Activated CD4-positive, alpha-beta T cell treated with anti-CD3 and anti-CD28 coated beads, Interleukin-2, amount 10 ng/mL, durations not matched to agents 7 days and 5 days (primary cell): ENCODE data around the gene STEAP3. TPM values are rescaled to one million over a fixed set of nuclear protein-coding genes. Genes with fewer than 3 reads are reported as not detected.

ENCODE experiments used
- CTCF ChIA-PET: fragments of 350-600 bp; sonication (Branson Sonifier 250); formaldehyde crosslinking; loops from one replicate; lab custom pipeline; 2021; ENCODE audit warnings: antibody characterized with exemption; lab: Charles Lee
- POLR2A ChIA-PET: fragments of 350-600 bp; sonication (Branson Sonifier 250); formaldehyde crosslinking; loops from one replicate; lab custom pipeline; 2021; ENCODE audit warnings: antibody characterized with exemption; lab: Charles Lee
- DNase-seq: peaks from one replicate; pipeline ENCODE4 v3.0.0-alpha.2; 2020
- H3K27ac Mint-ChIP-seq: one replicate; pipeline ENCODE4 v1.8.0; 2021; ENCODE audit warnings: mild to moderate bottlenecking, moderate library complexity, mixed read lengths
- H3K27me3 Mint-ChIP-seq: one replicate; pipeline ENCODE4 v1.8.0; 2021; ENCODE audit warnings: mixed read lengths
- H3K36me3 Mint-ChIP-seq: one replicate; pipeline ENCODE4 v1.8.0; 2021; ENCODE audit warnings: low read depth, mixed read lengths
- H3K4me1 Mint-ChIP-seq: one replicate; pipeline ENCODE4 v1.8.0; 2021; ENCODE audit warnings: mixed read lengths
- H3K4me3 Mint-ChIP-seq: one replicate; pipeline ENCODE4 v1.8.0; 2021; ENCODE audit warnings: mild to moderate bottlenecking, moderate library complexity, mixed read lengths
- H3K9me3 Mint-ChIP-seq: one replicate; pipeline ENCODE4 v1.8.0; 2021; ENCODE audit warnings: mixed read lengths
- total RNA-seq, 2 experiments: library from RNA; stranded (reverse); gene quantifications; one replicate each; pipeline ENCODE4 v1.2.3, GENCODE V29; 2021

Gene STEAP3
- total RNA-seq, 2 experiments from 2014 or later: 0.06 TPM; not detected in 1

GRCh38 chr2:119278946-119279345, 55.3 kb downstream of the STEAP3 start:
- no peak for DNase-seq
- Mint-ChIP-seq H3K36me3 (no peaks in the 10 kb centered on the region), H3K4me3 (no peak overlapping the region), H3K27me3 (peaks cover 2% of the 10 kb centered on the region), H3K27ac (no peak overlapping the region), H3K4me1 (no peaks in the 10 kb centered on the region), H3K9me3 (no peaks in the 10 kb centered on the region)
- ChIA-PET POLR2A (interaction anchor here (0.6 kb wide), 1 partner anchor 18 kb away, joined by 3 read pairs; no protein-coding TSS in a partner anchor), CTCF (interaction anchor here (0.7 kb wide), 1 partner anchor 87 kb away, joined by 3 read pairs; no protein-coding TSS in a partner anchor)

- no peaks in the 10 kb centered on the region for H3K9me3 Mint-ChIP-seq
- no peak overlapping the region for H3K4me3 Mint-ChIP-seq
- H3K4me1 Mint-ChIP-seq: no peaks in the 10 kb centered on the region
- no peaks in the 10 kb centered on the region for H3K36me3 Mint-ChIP-seq
- no peaks in the 10 kb centered on the region for H3K27me3 Mint-ChIP-seq
- ChIA-PET POLR2A (interaction anchor here (0.6 kb wide), 1 partner anchor 17 kb away, joined by 3 read pairs; no protein-coding TSS in a partner anchor), CTCF (interaction anchor here (0.6 to 1.0 kb wide), 4 partner anchors 9 to 398 kb away, joined by 3 read pairs; no protein-coding TSS in a partner anchor)
- H3K27ac Mint-ChIP-seq: no peak overlapping the region
- DNase-seq: no peak
Measured at GRCh38 chr2:119279666-119280065, 56.0 kb downstream of the STEAP3 start.

GRCh38 chr2:119280680-119281079, 57.0 kb downstream of the STEAP3 start:
- H3K36me3 Mint-ChIP-seq: no peaks in the 10 kb centered on the region
- no peaks in the 10 kb centered on the region for H3K4me1 Mint-ChIP-seq
- H3K27me3 Mint-ChIP-seq: no peaks in the 10 kb centered on the region
- no peak overlapping the region for H3K27ac Mint-ChIP-seq
- CTCF ChIA-PET: no interaction called here
- DNase-seq: no peak
- H3K4me3 Mint-ChIP-seq: no peak overlapping the region
- H3K9me3 Mint-ChIP-seq: no peaks in the 10 kb centered on the region
- POLR2A ChIA-PET: no interaction called here

- ChIA-PET CTCF (interaction anchor here (0.9 kb wide), 1 partner anchor 11 kb away, joined by 3 read pairs; no protein-coding TSS in a partner anchor), POLR2A (no interaction called here)
- H3K4me3 Mint-ChIP-seq: no peak overlapping the region
- H3K36me3 Mint-ChIP-seq: no peaks in the 10 kb centered on the region
- no peaks in the 10 kb centered on the region for H3K27me3 Mint-ChIP-seq
- no peak overlapping the region for H3K27ac Mint-ChIP-seq
- DNase-seq: no peak
- no peaks in the 10 kb centered on the region for H3K4me1 Mint-ChIP-seq
- no peaks in the 10 kb centered on the region for H3K9me3 Mint-ChIP-seq
Measured at GRCh38 chr2:119282146-119282995, 58.7 kb downstream of the STEAP3 start.

- Mint-ChIP-seq H3K4me3 (no peak overlapping the region), H3K4me1 (no peaks in the 10 kb centered on the region), H3K9me3 (no peaks in the 10 kb centered on the region), H3K27ac (no peak overlapping the region), H3K36me3 (no peaks in the 10 kb centered on the region), H3K27me3 (no peaks in the 10 kb centered on the region)
- ChIA-PET CTCF (no interaction called here), POLR2A (no interaction called here)
- no peak for DNase-seq
Measured at GRCh38 chr2:119282996-119283511, 59.4 kb downstream of the STEAP3 start.

GRCh38 chr2:119283873-119284331, 60.3 kb downstream of the STEAP3 start:
- Mint-ChIP-seq H3K27me3 (no peaks in the 10 kb centered on the region), H3K4me3 (no peak overlapping the region), H3K9me3 (no peaks in the 10 kb centered on the region), H3K4me1 (no peaks in the 10 kb centered on the region), H3K27ac (no peak overlapping the region), H3K36me3 (no peaks in the 10 kb centered on the region)
- CTCF ChIA-PET: no interaction called here
- POLR2A ChIA-PET: no interaction called here
- DNase-seq: no peak

- H3K27ac Mint-ChIP-seq: no peak overlapping the region
- H3K9me3 Mint-ChIP-seq: no peaks in the 10 kb centered on the region
- no peaks in the 10 kb centered on the region for H3K36me3 Mint-ChIP-seq
- H3K4me1 Mint-ChIP-seq: no peaks in the 10 kb centered on the region
- no peak for DNase-seq
- no peak overlapping the region for H3K4me3 Mint-ChIP-seq
- ChIA-PET POLR2A (no interaction called here), CTCF (no interaction called here)
- H3K27me3 Mint-ChIP-seq: no peaks in the 10 kb centered on the region
Measured at GRCh38 chr2:119286661-119287060, 63.0 kb downstream of the STEAP3 start.

- ChIA-PET CTCF (interaction anchor here (1.0 to 1.9 kb wide), 2 partner anchors 9 to 407 kb away, joined by 3 to 6 read pairs; no protein-coding TSS in a partner anchor), POLR2A (no interaction called here)
- no peak for DNase-seq
- no peaks in the 10 kb centered on the region for H3K9me3 Mint-ChIP-seq
- H3K36me3 Mint-ChIP-seq: no peaks in the 10 kb centered on the region
- no peak overlapping the region for H3K4me3 Mint-ChIP-seq
- H3K4me1 Mint-ChIP-seq: peaks cover 3% of the 10 kb centered on the region
- H3K27ac Mint-ChIP-seq: no peak overlapping the region
- no peaks in the 10 kb centered on the region for H3K27me3 Mint-ChIP-seq
Measured at GRCh38 chr2:119288576-119288975, 64.9 kb downstream of the STEAP3 start.

- H3K27me3 Mint-ChIP-seq: no peaks in the 10 kb centered on the region
- H3K4me1 Mint-ChIP-seq: peaks cover 3% of the 10 kb centered on the region
- H3K36me3 Mint-ChIP-seq: no peaks in the 10 kb centered on the region
- H3K4me3 Mint-ChIP-seq: no peak overlapping the region
- no peaks in the 10 kb centered on the region for H3K9me3 Mint-ChIP-seq
- no peak overlapping the region for H3K27ac Mint-ChIP-seq
- DNase-seq: no peak
- ChIA-PET POLR2A (no interaction called here), CTCF (interaction anchor here (1.0 to 1.9 kb wide), 2 partner anchors 9 to 408 kb away, joined by 3 to 6 read pairs; no protein-coding TSS in a partner anchor)
Measured at GRCh38 chr2:119289093-119289492, 65.5 kb downstream of the STEAP3 start.

- H3K36me3 Mint-ChIP-seq: no peaks in the 10 kb centered on the region
- POLR2A ChIA-PET: no interaction called here
- H3K27me3 Mint-ChIP-seq: no peaks in the 10 kb centered on the region
- no peak for DNase-seq
- H3K9me3 Mint-ChIP-seq: no peaks in the 10 kb centered on the region
- CTCF ChIA-PET: interaction anchor here (1.0 to 1.9 kb wide), 2 partner anchors 11 to 408 kb away, joined by 3 to 6 read pairs; no protein-coding TSS in a partner anchor
- peaks cover 3% of the 10 kb centered on the region for H3K4me1 Mint-ChIP-seq
- H3K4me3 Mint-ChIP-seq: no peak overlapping the region
- H3K27ac Mint-ChIP-seq: no peak overlapping the region
Measured at GRCh38 chr2:119289642-119290041, 66.0 kb downstream of the STEAP3 start.

GRCh38 chr2:119290859-119291587, 67.4 kb downstream of the STEAP3 start:
- no peaks in the 10 kb centered on the region for H3K36me3 Mint-ChIP-seq
- H3K4me3 Mint-ChIP-seq: no peak overlapping the region
- no peak for DNase-seq
- peaks cover 3% of the 10 kb centered on the region for H3K4me1 Mint-ChIP-seq
- no peak overlapping the region for H3K27ac Mint-ChIP-seq
- ChIA-PET POLR2A (no interaction called here), CTCF (no interaction called here)
- no peaks in the 10 kb centered on the region for H3K27me3 Mint-ChIP-seq
- H3K9me3 Mint-ChIP-seq: no peaks in the 10 kb centered on the region

- Mint-ChIP-seq H3K4me1 (peaks cover 3% of the 10 kb centered on the region), H3K36me3 (no peaks in the 10 kb centered on the region), H3K27ac (no peak overlapping the region), H3K4me3 (no peak overlapping the region), H3K9me3 (no peaks in the 10 kb centered on the region), H3K27me3 (no peaks in the 10 kb centered on the region)
- POLR2A ChIA-PET: no interaction called here
- CTCF ChIA-PET: no interaction called here
- DNase-seq: no peak
Measured at GRCh38 chr2:119291588-119292167, 68.0 kb downstream of the STEAP3 start.
